Body of pancreas (tissue), 4 donors: ENCODE measurements around the gene OTOG.

Source experiments
- POLR2A ChIP-seq, 3 donors: fragments of 450-650 bp; IDR thresholded peaks; one replicate each; pipeline ENCODE4 v1.6.1; 2016; ENCODE audit warnings: antibody characterized with exemption in 3 of 3, mild to moderate bottlenecking in 2 of 3
- TF ChIP-seq, protein P1 (sequence below), 7 experiments: fragments of 450-650 bp in 4 of 7; fragments of 200-600 bp in 3 of 7; sonication (generic) in 3 of 7; IDR thresholded peaks; one replicate each; pipeline ENCODE4 v1.5.1; 2016 to 2019; ENCODE audit warnings: antibody characterized with exemption in 7 of 7

DNA sequence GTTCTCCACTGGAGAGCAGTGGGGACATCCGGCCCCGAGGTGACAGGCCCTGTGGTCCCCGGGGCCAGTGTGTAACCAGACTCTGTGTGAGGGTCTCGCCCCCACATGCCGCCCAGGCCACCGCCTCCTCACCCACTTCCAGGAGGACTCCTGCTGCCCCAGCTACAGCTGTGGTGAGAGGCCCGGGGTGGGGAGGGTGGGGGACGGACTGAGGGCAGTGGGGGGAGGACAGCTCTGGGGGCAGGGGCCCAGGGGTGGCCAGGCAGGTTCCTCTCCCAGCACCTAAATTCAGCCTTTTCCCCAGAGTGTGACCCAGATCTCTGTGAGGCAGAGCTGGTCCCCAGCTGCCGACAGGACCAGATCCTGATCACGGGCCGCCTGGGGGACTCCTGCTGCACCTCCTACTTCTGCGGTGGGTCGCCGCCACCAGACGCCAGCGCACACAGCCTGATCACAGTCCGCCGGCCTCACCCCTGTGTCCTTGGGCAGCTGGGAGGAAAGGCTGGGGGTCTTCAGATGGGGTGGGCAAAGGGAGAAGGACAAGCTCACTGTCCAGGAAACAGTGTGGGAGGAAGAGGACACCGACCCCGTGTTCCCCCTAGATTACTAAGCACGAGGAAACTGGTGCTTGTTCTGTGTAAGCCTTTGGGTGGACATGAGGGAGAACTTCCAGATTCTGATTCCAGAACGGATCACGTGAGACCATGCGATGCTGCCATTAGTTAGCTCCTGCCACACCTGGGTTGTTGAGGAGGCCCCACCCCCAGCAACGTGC is 87.9 kb downstream of the OTOG start:
- TF ChIP-seq, protein P1, sequence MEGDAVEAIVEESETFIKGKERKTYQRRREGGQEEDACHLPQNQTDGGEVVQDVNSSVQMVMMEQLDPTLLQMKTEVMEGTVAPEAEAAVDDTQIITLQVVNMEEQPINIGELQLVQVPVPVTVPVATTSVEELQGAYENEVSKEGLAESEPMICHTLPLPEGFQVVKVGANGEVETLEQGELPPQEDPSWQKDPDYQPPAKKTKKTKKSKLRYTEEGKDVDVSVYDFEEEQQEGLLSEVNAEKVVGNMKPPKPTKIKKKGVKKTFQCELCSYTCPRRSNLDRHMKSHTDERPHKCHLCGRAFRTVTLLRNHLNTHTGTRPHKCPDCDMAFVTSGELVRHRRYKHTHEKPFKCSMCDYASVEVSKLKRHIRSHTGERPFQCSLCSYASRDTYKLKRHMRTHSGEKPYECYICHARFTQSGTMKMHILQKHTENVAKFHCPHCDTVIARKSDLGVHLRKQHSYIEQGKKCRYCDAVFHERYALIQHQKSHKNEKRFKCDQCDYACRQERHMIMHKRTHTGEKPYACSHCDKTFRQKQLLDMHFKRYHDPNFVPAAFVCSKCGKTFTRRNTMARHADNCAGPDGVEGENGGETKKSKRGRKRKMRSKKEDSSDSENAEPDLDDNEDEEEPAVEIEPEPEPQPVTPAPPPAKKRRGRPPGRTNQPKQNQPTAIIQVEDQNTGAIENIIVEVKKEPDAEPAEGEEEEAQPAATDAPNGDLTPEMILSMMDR (IDR thresholded peaks at IDR 0.05) = no peak
- no peak for TF ChIP-seq POLR2A (IDR thresholded peaks at IDR 0.05)
